ENCODE measurements around the gene CLASP1. TPM values are rescaled to one million over a fixed set of nuclear protein-coding genes. Genes with fewer than 3 reads are reported as not detected.
"Not testable (repeated sequence)": the region's sequence is repeated elsewhere in the genome, so short reads cannot be mapped to it uniquely, and the experiment has no call there.

The CLASP1 gene
- total RNA-seq, 1 donor from 2014 or later, result 54.1 TPM

DNA sequence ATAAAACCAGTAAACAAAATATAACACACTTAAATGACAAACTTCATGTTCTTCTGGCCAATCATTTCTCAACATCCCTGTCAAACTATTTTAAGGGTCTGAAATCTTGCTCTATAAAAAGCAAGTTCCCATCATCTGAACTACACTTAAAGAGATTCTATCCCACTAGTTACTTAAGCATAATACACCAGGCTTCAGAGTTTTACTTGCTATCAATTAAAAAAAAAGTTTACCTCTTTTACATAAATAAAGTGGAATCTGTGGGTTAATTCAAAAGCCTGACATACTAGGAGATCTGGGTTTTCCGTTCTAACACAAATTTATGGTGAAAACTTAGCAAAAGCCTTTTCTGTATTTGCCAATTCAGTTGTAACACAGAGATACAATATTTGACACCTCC lies 1.9 kb downstream of the CLASP1 start:
- peak overlapping the region; percentile 80 for H3K4me3 ChIP-seq (ENCODE audit: low read depth, low read length)
- no peak for DNase-seq (ENCODE audit: low read depth)
- TF ChIP-seq, protein P1, sequence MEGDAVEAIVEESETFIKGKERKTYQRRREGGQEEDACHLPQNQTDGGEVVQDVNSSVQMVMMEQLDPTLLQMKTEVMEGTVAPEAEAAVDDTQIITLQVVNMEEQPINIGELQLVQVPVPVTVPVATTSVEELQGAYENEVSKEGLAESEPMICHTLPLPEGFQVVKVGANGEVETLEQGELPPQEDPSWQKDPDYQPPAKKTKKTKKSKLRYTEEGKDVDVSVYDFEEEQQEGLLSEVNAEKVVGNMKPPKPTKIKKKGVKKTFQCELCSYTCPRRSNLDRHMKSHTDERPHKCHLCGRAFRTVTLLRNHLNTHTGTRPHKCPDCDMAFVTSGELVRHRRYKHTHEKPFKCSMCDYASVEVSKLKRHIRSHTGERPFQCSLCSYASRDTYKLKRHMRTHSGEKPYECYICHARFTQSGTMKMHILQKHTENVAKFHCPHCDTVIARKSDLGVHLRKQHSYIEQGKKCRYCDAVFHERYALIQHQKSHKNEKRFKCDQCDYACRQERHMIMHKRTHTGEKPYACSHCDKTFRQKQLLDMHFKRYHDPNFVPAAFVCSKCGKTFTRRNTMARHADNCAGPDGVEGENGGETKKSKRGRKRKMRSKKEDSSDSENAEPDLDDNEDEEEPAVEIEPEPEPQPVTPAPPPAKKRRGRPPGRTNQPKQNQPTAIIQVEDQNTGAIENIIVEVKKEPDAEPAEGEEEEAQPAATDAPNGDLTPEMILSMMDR (IDR thresholded peaks at IDR 0.05; ENCODE audit: insufficient read depth, low read length, poor library complexity, severe bottlenecking), result no peak
- no peaks in the 10 kb centered on the region for H3K36me3 ChIP-seq (ENCODE audit: control insufficient read depth, insufficient read depth, low read length)
- no peaks in the 10 kb centered on the region for H3K27me3 ChIP-seq (ENCODE audit: control insufficient read depth, insufficient read depth, low read length)

DNA sequence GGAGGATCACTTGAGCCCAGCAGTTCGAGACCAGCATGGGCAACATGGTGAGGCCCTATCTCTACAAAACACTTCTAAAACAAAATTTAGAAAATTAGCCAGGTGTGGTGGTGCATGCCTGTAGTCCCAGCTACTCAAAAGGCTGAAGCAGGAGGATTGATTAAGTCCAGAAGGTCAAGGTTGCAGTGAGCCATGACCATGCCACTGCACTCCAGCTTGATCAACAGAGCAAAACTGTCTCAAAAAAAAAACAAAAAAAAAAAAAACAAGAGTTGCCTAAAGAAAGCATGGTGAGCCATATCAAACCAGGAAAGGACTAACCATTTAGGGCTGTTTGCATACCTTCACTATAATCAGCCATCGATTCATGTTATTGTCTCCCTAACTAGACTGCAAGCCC lies 4.5 kb downstream of the CLASP1 start:
- Histone ChIP-seq H3K27me3 (ENCODE audit: control insufficient read depth, insufficient read depth, low read length) (no peaks in the 10 kb centered on the region), H3K36me3 (ENCODE audit: control insufficient read depth, insufficient read depth, low read length) (no peaks in the 10 kb centered on the region), H3K4me3 (ENCODE audit: low read depth, low read length) (no peak overlapping the region)
- TF ChIP-seq, protein P1 (IDR thresholded peaks at IDR 0.05; ENCODE audit: insufficient read depth, low read length, poor library complexity, severe bottlenecking), result no peak
- DNase-seq (ENCODE audit: low read depth), result no peak

DNA sequence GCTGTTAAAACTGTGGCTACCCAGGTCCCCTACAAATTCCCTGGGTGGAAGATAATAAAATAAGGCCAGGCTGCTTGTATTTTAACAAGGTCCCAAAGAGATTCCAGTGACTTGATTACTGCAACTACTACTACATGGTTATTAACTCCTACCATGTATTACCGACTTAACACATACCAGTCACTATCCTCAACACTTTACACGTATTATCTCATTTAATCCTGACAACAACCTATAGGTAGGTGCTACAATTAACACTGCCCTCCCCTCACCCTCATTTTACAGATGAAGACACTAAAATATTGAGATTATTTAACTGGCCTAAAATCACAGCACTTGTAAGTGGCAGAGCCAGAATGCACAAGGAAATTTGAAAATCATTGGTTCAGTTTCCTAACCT lies 5.4 kb downstream of the CLASP1 start:
- H3K36me3 ChIP-seq (ENCODE audit: control insufficient read depth, insufficient read depth, low read length), result no peaks in the 10 kb centered on the region

DNA sequence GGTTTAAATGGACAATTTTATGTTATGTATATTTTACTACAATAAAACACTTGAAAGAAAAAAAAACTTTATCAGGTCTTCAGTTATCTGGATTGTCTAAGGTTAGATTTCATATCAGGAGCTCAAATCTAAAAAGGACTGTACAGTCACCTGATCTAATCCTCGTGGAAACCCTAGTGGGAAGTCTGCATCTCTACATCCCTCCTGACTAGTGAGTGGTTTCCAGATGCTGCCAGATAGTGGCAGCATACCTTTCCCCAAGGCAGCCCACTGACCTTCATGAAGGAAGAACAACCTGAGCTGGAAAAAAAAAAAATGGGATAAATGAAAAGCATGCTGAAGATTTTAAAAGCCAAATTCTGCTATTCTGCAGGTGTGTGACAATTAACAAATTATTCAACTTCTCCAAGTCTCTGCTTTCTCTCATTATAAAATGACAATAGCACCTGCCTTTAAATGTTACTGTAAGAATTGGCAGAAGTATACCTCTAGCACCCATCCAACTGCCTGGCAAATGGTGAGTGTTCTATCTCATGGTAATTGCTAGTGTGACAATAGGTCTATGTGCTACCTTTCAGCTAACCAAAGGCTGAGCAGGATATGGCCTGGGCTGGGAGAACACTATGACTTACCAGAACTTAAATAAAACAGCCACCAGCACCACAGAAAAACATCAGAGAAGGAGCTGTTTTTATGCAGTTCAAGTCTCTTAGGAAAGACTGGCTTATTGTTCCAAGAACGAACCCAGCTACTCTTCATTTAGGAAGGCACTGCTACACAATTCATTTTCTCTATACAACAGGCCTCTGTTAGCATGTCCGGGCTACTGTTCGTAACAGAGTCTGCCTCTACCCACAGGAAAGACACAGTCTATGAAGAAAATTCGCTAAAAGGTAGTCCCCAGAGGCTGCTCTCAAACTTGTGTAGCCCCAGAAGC lies 8.6 kb downstream of the CLASP1 start:
- no peaks in the 10 kb centered on the region for H3K36me3 ChIP-seq (ENCODE audit: control insufficient read depth, insufficient read depth, low read length)
- TF ChIP-seq, protein P1 (IDR thresholded peaks at IDR 0.05; ENCODE audit: insufficient read depth, low read length, poor library complexity, severe bottlenecking), result peak; percentile 13
- DNase-seq (ENCODE audit: low read depth), result no peak

More for the DNA sequence above, 5.4 kb downstream of the CLASP1 start:
- TF ChIP-seq, protein P1 (IDR thresholded peaks at IDR 0.05; ENCODE audit: insufficient read depth, low read length, poor library complexity, severe bottlenecking), result no peak
- DNase-seq (ENCODE audit: low read depth), result no peak
- no peaks in the 10 kb centered on the region for H3K27me3 ChIP-seq (ENCODE audit: control insufficient read depth, insufficient read depth, low read length)
- no peak overlapping the region for H3K4me3 ChIP-seq (ENCODE audit: low read depth, low read length)

DNA sequence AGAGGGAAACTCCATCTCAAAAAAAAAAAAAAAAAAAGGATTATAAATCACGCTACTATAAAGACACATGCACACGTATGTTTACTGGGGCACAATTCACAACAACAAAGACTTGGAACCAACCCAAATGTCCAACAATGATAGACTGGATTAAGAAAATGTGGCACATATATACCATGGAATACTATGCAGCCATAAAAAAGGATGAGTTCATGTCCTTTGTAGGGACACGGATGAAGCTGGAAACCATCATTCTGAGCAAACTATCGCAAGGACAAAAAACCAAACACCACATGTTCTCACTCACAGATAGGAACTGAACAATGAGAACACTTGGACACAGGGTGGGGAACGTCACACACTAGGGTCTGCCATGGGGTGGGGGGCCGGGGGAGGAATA lies 9.4 kb downstream of the CLASP1 start:
- not testable (repeated sequence) for DNase-seq (ENCODE audit: low read depth); H3K27me3 ChIP-seq (ENCODE audit: control insufficient read depth, insufficient read depth, low read length); H3K36me3 ChIP-seq (ENCODE audit: control insufficient read depth, insufficient read depth, low read length); H3K4me3 ChIP-seq (ENCODE audit: low read depth, low read length)

More for the DNA sequence above, 8.6 kb downstream of the CLASP1 start:
- no peak overlapping the region for H3K4me3 ChIP-seq (ENCODE audit: low read depth, low read length)
- no peaks in the 10 kb centered on the region for H3K27me3 ChIP-seq (ENCODE audit: control insufficient read depth, insufficient read depth, low read length)

DNA sequence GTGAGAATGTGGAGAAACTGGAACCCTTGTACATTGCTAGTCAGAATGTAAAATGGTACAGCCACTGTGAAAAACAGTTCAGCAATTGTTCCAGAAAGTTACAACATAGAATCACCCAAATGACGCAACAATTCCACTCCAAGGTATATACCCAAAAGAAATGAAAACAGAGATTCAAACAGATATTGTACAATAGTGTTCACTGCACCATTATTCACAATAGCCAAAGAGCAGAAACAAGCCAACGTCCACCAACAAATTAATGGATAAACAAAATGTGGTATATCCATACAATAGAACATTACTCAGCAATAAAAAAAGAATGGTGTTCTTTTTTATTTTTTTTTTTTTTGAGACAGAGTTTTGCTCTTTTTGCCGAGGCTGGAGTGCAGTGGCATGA lies 10.9 kb downstream of the CLASP1 start:
- Histone ChIP-seq H3K36me3 (ENCODE audit: control insufficient read depth, insufficient read depth, low read length) (no peaks in the 10 kb centered on the region), H3K4me3 (ENCODE audit: low read depth, low read length) (no peak overlapping the region), H3K27me3 (ENCODE audit: control insufficient read depth, insufficient read depth, low read length) (no peaks in the 10 kb centered on the region)
- no peak for DNase-seq (ENCODE audit: low read depth)
- TF ChIP-seq, protein P1 (IDR thresholded peaks at IDR 0.05; ENCODE audit: insufficient read depth, low read length, poor library complexity, severe bottlenecking), result no peak
